Spleen (tissue), 7 donors: ENCODE data around the gene MED29.

Experiments
- CTCF ChIP-seq, 11 experiments: fragments of 200-600 bp in 7 of 11; fragments of 450-650 bp in 4 of 11; sonication (generic) in 4 of 11; IDR thresholded peaks in 8 of 11; conservative IDR thresholded peaks in 3 of 11; 1 replicate in 7 of 11; 2 replicates in 4 of 11; pipeline versions ENCODE4 v1.4.0 to v1.8.0; 2016 to 2021; ENCODE audit warnings: antibody characterized with exemption in 11 of 11, inconsistent platforms in 4 of 11, mild to moderate bottlenecking in 1 of 11
- POLR2AphosphoS5 ChIP-seq, 3 donors: sonication (generic); formaldehyde crosslinking; IDR thresholded peaks; one replicate each; pipeline ENCODE4 v1.5.1; 2017; ENCODE audit warnings: antibody characterized with exemption in 3 of 3
- donor health status: DM: no; HTN: no; CAD: no; lungs with moderate emphysema.
- donor health status: DM: no; HTN: no; CAD: no.
- donor health status: DM: no; HTN: no; CAD: no.

DNA sequence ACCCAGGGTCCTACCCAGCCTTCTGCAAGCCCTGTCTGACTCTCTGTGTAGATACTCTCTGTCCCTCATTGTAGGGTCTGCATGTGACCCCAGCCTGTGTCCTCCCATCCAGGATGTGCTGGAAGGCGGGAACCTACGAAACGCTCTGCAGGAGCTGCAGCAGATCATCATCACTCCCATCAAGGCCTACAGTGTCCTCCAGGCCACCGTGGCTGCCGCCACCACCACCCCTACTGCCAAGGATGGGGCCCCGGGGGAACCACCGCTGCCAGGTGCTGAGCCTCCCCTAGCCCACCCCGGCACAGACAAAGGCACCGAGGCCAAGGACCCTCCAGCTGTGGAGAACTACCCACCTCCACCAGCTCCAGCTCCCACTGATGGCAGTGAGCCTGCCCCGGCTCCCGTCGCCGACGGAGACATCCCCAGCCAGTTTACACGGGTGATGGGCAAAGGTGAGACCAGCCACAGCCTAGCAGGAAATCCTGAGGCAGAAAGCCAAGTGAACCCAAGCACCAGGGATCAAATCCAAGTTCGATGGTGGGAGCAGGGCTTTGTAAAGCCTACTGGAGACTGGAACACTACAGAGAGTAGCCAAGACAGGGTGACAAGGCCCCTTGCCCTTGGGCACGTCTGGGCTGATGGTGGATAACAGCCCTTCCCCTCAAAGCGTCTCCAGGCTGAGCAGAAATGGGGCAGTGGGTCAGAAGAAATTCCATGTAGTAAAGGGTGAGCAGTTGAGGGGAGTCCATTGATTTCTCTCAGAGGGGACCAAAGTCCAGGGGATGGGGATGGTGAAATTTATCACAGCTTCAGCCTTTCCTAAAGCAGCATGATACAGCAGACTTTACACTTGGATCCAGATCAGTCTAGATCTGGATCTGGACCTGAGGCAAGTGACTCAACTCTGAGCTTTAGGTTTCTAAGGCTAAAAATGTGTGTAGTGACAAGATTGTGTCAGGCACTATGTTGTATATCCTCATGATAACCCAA lies 13.5 kb upstream of the MED29 start:
- TF ChIP-seq CTCF (IDR thresholded peaks at IDR 0.05 in 8 of 11, conservative IDR thresholded peaks at IDR 0.05 in 3 of 11) (no peak), POLR2AphosphoS5 (IDR thresholded peaks at IDR 0.05) (peak in 1 of 3 donors; percentile 28)
